Colon (tissue), 2 donors: ENCODE measurements around the gene SFTPB.

ENCODE experiments used
- FAIRE-seq: peaks from 2 replicates; lab custom pipeline; 2012; peaks lifted over from hg19 to GRCh38; lab: Jason Lieb, UNC
- donor health status: control.
- donor health status: control.

The SFTPB gene

DNA sequence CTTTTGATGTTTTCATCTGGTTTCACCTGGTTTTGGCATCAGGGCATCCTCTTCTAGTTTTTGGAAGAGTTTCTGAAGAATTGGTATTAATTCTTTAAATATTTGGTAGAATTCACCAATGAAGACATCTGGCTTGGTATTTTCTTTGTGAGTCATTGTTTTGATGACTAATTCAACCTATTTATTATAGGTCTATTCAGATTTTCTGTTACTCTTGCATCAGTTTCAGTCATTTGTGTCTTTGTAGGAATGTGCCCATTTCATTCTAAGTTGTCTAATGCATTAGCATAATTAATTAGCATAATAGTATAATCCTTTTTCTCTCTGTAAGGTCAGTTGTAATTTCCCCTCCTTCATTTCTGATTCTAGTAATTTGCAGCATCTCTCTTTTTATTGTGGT lies 34.2 kb upstream of the SFTPB start:
- FAIRE-seq = no peak

DNA sequence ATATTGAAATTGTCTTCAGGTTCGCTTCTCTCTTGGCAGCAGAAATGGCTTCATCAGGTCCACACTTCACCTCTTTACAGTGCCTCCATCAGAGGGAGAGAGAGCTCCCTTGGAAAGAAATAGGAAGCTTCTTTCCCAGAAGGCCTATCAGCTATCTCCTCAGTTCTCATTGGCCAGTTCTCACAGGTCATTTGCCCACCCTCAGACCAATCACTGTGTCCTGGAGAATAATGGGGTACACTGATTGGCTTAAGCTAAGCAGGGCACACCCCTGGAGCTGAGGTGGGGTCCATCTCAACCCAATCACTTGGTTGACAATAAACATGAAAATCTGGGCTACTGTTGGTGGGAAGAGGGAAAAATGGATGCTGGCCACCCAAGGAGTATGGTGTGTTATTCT lies 31.3 kb upstream of the SFTPB start:
- FAIRE-seq = no peak

DNA sequence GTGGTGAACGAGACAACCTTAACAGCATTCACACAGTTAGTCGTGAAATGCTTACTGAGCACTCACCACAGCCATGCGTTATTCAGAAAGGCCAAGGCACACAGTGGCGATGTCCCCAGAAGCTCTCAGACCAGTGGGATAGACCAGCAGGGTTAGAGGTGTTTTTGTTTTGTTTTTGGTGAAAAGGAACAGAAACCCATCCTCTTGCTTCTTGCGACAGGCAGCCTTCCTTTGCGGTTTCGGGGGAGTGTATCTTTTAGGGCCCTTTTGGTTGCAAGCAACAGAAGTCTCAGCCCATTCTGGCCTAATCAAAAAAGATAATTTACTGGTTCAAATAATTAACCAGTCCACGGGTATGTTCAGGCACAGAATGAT lies 30.9 kb upstream of the SFTPB start:
- no peak for FAIRE-seq

GRCh38 chr2:85698184-85698879 lies 30.3 kb upstream of the SFTPB start:
- FAIRE-seq = no peak

DNA sequence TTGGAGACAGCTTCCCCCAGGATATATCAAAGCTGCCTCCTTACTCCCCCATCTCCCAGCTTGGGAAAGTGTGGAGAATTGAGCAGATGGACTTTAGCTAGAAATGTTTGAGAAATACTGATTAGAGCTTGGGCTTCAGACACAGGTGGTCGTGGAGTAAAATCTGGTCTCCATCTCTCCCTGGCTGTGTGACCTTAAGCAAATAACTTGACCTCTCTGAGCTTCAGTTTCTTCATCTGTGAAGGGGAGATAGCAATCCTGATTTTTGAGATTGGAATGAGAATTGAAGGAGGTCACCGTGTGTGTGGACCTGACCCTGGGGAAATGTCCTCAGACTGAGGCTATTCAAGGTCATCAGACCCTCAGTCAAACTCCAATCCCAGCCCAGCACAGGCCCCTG lies 29.7 kb upstream of the SFTPB start:
- no peak for FAIRE-seq

DNA sequence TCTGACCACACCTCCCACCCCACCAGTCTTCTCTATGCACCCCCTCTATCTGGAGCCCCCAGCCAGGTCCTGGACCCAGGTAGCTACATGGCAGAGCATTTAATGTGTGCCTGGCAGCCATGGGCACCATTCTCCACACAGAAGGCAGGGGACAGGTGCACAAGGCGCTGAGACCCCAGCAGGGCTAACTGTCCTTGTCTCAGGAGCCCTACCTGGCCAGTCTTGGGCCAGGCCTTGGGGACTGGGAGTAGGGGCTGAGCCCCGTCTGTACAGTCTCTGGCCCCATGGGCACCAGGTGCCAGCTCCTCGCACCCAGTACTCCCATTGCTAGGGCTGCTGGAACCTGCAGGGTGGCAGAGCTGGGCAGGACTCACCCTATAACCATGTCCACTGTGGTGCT lies 29.1 kb upstream of the SFTPB start:
- no peak for FAIRE-seq

DNA sequence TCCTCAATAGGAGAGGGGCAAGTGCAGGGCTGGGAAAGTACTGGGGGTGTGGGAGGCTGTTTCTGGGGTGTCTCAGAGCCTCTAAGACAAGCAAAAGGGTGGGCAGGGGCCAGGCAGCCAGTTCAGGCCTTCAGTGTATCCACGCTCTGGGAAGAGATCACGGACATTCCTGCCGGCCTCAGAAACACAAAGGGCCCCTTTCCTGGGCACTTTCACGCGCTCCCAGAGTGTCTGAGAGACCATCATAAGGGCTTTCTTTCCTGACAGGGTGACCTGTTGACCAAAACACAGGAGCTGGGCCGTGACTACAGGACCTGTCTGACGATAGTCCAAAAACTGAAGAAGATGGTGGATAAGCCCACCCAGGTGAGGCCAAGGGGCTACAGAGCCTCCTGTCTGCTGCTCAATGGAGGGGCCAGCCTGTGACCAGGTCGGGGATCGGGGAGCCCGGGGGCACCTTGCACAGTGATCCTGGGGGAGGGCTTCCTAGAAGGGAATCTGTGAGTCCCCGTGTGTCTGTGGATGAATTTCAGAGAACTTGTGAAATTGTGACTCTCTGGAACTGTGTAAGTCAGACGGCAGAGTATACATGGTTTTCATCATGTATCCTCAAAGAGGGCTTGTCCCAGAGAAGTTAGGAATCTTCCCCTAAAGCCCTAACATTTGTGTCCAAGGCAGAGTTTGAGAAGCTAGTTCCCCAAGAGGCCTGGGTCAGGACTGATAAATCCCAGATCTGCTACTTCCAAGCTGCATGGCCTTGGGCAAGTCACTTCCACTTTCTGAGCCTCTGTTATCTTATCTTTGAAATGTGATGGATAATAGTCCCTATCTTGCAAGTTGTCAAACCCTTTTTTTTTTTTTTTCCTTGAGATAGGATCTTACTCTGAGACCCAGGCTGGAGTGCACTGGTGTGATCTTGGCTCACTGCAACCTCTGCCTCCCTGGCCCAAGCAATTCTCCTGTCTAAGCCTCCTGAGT lies 28.0 kb upstream of the SFTPB start:
- FAIRE-seq = no peak

GRCh38 chr2:85695121-85695520 lies 27.1 kb upstream of the SFTPB start:
- no peak for FAIRE-seq

DNA sequence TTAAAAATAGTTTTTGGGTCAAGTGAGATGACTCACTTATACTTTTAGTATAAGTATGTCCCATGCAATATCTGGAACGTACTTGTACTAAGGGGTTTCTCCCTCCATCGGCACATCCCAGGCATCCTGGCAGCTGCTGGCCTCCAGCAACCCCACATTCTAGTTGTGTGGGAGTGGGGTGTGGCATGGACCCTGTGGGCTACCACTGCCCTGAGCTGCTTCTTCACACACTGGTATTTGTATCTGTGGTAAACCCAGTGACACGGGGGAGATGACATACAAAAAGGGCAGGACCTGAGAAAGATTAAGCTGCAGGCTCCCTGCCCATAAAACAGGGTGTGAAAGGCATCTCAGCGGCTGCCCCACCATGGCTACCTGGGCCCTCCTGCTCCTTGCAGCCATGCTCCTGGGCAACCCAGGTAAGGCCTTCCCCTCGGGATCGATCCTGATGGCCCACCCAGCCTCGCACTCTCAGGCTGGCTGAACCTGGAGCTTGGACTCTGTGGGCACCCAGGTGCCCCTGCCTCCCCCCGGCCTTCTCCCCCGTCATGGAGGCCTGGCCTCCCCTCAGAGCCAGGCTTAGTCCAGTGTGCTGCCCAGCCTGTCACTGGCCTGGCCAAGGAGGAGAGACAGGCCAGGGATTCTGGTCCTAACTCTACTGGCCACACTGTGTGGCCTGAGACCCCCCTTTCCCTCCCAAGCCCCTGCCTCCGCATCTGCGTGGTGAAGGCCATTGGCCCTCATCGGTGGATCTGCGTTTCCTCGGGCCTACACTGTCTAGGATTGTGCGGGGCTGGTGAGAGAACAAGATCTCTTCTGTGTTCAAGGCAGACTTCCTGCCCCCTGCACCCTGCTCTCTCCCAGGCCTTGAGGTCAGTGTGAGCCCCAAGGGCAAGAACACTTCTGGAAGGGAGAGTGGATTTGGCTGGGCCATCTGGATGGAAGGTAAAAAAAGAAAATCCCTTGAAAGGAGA lies 26.3 kb upstream of the SFTPB start, which contains the start of gene GNLY:
GNLY (plus strand) TSS at position 307 of the 974 bp plus-strand sequence; CDS start at position 368, 61 bp downstream.
- FAIRE-seq = no peak

DNA sequence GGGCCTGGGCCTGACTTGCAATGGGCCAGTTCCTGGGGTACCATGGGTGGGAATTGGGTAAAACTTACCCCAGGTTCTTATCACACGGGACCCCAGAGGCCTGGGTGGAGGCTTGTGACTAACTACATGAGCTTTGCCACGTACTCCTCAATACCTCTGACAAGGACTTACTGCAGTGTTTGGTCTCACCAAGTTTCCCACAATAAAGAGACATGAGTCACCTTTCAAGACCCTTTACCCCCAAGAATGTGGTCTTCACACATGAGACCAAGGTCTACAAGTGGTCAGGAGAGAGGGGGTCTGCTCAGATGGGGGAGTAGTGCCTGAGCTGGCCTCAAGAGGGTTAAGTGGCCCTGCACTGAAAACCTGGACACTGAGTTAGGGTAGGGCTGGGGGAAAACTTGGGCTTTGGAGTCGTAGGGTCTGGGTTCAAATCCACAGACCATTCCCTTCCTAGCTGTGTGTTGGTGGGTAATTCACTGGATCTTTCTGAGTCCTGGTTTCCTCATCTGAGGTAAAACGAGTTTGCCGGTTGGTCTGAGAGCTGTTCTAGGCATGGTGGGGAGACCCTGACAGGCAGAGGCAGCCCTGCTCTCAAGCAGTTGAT lies 24.1 kb upstream of the SFTPB start:
- no peak for FAIRE-seq

- no peak for FAIRE-seq
These were observed 22.9 kb upstream of the SFTPB start for GRCh38 chr2:85690932-85691331.

DNA sequence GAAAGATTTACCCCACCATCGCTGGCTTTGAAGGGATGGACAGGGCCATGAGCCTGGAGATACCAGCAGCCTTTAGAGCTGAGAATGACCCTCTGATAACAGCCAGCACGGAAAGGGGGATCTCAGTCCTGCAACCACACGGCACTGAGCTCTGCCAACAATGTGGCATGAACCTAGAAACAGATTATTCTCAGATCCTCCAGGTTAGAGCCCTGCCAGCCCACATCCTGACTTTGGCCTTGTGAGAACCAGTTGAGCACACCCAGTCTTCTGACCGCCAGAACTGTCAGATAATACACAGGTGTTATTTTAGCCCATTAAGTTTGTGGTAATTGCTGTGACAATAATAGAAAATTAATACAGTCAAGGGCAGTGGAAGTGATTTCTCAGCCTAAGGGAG lies 16.8 kb upstream of the SFTPB start:
- no peak for FAIRE-seq

DNA sequence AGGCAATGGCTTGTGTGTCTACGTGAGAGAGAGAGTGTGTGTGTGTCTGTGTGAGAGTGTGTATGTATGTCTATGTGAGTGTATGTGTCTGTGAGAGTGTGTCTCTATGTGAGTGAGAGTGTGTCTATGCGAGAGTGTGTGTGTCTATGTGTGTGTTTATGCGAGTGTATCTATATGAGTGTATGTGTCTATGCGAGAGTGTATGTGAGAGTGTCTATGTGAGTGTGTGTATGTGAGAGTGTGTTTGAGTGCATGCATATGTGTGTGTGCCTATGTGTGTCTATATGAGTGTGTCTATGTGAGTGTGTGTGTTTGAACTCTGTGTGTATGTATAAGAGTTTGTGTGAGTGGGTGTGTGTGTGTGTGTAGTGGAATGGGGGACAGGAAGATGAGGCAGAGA lies 16.4 kb upstream of the SFTPB start:
- no peak for FAIRE-seq

DNA sequence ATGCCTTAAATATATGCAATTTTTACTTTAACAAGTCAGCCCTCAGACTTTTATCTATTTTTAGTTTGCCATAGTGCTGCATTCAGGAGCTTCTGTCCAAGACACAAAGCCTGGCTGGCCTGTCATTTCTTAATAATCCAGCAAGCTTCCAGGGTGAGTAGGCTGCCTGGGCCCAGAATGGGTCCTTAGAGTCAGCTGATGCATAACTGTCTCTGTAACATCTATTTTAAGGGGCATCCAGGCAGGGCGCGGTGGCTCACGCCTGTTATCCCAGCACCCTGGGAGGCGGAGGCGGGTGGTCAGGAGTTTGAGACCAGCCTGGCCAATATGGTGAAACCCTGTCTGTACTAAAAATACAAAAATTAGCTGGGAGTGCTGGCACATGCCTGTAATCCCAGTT lies 14.4 kb upstream of the SFTPB start:
- no peak for FAIRE-seq

DNA sequence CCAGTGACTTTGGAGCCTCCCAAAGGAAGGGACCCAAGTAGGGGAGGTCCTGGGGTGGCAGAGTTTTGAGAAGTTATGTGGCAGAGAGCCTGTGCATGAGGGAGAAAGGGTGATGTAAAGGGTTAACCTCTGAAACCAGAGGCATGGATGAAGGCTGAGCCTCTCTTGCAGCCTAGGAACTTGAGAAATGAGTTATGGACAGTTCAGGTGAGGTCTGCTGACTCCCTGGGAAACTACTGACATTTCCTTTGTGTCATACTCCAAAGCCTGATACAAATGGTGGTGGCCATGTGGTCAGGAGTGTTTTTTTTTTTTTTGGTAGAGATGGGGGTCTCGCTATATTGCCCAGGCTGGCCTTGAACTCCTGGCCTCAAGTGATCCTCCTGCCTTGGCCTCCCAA lies 13.8 kb upstream of the SFTPB start:
- no peak for FAIRE-seq

GRCh38 chr2:85681372-85681763 lies 13.4 kb upstream of the SFTPB start:
- FAIRE-seq = no peak

GRCh38 chr2:85680707-85681371 lies 12.8 kb upstream of the SFTPB start:
- no peak for FAIRE-seq

DNA sequence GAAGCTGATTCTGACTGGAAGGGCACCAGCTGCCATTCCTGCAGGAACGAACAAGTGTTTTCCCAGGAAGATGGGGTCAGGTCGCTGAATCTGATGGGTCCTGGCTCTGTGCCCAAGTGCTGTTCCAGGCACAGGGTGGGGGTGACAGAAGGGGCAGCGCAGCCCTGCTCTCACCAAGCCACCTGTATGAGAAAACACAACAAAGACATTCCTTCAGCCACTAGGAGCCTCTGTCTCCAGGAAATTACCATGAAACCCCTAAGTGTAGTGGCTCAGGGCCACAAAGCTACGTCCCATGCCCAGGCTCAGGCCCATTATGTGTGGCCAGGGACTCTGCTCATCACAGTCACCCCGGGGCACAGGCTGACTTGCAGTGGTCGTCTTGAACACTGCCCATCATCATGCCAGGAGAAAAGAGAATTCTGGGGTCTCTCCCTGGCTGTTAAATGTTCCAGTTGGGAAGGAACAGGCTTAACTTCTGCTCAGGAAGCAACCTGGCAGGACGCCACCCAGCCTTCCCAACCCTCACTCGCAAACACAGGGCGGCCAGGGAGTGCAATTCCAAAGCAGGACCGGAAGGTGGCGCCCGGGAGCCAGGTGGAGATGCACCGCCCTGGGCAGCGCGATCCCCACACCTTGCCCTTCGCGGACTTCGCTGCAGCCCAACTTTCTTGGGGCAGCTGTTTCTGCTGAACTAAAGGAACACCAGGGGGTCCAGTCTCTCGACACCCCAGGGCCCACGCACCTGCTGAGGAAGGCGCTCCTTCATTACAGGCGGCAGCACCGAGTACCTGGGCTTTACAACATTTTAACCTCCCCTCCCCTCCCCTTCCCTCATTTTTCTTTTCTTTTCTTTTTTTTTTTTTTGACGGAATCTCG lies 11.0 kb upstream of the SFTPB start:
- no peak for FAIRE-seq

GRCh38 chr2:85678377-85678776 lies 10.4 kb upstream of the SFTPB start:
- FAIRE-seq = no peak

DNA sequence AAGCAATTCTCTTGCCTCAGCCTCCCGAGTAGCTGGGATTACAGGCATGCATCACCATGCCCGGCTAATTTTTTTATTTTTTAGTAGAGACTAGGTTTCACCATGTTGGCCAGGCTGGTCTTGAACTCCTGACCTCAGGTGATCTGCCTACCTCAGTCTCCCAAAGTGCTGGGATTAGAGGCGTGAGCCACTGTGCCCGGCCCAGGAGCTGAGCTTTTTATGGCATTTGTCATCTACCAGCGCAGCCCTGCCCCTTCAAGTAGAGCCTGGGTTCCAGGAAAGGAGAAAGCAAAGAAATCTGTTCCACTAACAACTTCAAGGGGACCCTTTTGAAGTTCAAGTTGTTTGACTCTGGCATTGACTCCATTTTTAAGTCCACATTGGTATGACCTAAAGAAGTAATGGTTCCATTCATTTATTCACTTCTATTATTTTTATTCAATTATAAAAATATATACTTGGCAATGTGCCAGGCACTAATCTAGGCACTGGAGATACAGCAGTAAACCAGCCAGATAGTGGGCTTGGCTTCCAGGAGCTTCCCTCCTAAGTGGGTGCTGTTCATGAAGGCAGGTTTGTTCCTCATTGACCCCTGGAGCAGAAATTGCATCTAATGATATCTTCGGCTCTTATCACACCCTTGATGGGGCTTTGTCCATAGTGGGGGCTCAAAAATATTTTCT lies 8.0 kb upstream of the SFTPB start:
- no peak for FAIRE-seq
